ENCODE data around the gene SNX18. TPM values are rescaled to one million over a fixed set of nuclear protein-coding genes. Genes with fewer than 3 reads are reported as not detected.

Gene SNX18
- total RNA-seq, 1 donor from 2014 or later: 17.2 TPM

DNA sequence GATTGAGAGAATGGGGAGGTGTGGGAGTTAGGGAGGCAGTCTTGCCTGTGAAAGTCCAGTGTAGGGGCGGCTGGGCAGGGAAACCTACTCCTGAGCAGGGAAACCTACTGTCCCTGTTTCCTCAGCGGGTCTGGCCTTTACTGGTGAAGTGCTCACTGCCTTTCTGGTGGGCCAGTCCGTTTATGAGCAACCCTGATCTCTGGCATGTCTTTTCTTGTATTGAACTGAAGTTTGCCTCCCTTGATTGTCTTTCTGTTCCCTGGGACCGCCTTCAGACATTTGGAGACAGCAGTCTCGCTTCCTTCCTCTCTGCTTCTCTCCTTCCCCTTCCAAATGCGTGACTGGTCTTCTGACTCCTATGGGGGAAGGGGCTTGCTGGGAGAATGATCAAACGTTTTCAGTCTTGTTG lies 2.9 kb downstream of the SNX18 start:
- H3K27ac Mint-ChIP-seq: peak overlapping the region; percentile 80
- TF ChIP-seq, protein P1, sequence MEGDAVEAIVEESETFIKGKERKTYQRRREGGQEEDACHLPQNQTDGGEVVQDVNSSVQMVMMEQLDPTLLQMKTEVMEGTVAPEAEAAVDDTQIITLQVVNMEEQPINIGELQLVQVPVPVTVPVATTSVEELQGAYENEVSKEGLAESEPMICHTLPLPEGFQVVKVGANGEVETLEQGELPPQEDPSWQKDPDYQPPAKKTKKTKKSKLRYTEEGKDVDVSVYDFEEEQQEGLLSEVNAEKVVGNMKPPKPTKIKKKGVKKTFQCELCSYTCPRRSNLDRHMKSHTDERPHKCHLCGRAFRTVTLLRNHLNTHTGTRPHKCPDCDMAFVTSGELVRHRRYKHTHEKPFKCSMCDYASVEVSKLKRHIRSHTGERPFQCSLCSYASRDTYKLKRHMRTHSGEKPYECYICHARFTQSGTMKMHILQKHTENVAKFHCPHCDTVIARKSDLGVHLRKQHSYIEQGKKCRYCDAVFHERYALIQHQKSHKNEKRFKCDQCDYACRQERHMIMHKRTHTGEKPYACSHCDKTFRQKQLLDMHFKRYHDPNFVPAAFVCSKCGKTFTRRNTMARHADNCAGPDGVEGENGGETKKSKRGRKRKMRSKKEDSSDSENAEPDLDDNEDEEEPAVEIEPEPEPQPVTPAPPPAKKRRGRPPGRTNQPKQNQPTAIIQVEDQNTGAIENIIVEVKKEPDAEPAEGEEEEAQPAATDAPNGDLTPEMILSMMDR (IDR thresholded peaks at IDR 0.05; ENCODE audit: unreplicated experiment): no peak
- H3K36me3 Mint-ChIP-seq: no peaks in the 10 kb centered on the region
- H3K4me3 Mint-ChIP-seq: peak overlapping the region; percentile 65
- no peak for DNase-seq (ENCODE audit: low spot score in 2 of 2, unreplicated experiment in 2 of 2)
- no peaks in the 10 kb centered on the region for H3K9me3 Mint-ChIP-seq
- peaks cover 67% of the 10 kb centered on the region for H3K4me1 Mint-ChIP-seq
- H3K27me3 Mint-ChIP-seq (ENCODE audit: low read depth): no peaks in the 10 kb centered on the region

DNA sequence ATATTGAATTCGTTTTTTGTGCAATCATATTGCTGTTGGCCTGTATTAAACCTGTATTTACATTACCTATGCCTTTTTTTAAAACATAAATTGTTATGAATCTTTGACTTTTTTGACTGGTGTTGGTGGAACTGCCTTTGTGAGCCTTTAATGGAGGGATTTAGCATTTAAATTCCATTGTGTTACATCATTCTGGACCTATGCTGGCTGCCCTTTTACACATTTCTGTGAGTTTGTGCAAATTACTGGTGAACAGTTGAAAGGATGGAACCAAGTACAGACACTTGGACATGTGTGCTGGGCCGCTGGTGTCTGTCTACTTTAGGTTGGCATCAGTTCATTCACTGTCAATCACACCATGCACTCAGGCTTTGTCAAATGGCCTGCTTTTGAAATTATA lies 3.4 kb downstream of the SNX18 start:
- H3K9me3 Mint-ChIP-seq: no peaks in the 10 kb centered on the region
- no peak for DNase-seq (ENCODE audit: low spot score in 2 of 2, unreplicated experiment in 2 of 2)
- H3K27me3 Mint-ChIP-seq (ENCODE audit: low read depth): no peaks in the 10 kb centered on the region
- peak overlapping the region; percentile 65 for H3K4me3 Mint-ChIP-seq
- TF ChIP-seq, protein P1 (IDR thresholded peaks at IDR 0.05; ENCODE audit: unreplicated experiment): no peak
- H3K36me3 Mint-ChIP-seq: no peaks in the 10 kb centered on the region
- peak overlapping the region; percentile 80 for H3K27ac Mint-ChIP-seq
- peaks cover 68% of the 10 kb centered on the region for H3K4me1 Mint-ChIP-seq

DNA sequence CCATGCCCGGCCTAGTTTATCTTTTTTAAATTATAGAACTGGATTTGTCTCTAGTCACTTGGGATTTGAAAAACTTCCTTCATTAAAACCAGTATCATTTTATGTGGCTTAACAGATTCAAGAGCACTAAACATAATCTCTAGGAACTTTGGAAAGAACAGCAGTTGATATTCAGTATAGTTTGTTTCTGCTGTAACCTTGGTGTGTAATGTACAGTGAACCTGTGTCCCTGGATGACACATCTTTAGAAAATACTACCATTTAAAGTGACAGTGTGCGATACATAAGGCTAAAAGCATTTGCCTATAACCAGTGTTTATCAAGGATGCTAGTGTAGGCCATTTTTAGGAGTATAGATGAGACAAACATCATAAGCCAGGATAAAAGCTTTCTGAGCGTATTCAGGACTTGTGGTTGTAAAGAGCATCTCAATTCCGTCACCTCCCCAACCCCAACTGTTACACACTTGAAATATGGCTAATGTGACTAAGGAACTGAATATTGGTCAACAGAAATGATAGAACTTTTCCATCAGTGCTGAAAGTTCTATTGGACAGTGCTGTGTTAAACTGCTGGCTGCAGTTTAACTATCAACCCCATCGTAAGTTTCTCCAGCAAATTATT lies 4.4 kb downstream of the SNX18 start:
- DNase-seq (ENCODE audit: low spot score in 2 of 2, unreplicated experiment in 2 of 2): no peak
- Mint-ChIP-seq H3K4me1 (peaks cover 63% of the 10 kb centered on the region), H3K36me3 (no peaks in the 10 kb centered on the region), H3K27me3 (ENCODE audit: low read depth) (no peaks in the 10 kb centered on the region), H3K27ac (no peak overlapping the region), H3K9me3 (no peaks in the 10 kb centered on the region), H3K4me3 (no peak overlapping the region)
- TF ChIP-seq, protein P1 (IDR thresholded peaks at IDR 0.05; ENCODE audit: unreplicated experiment): no peak

DNA sequence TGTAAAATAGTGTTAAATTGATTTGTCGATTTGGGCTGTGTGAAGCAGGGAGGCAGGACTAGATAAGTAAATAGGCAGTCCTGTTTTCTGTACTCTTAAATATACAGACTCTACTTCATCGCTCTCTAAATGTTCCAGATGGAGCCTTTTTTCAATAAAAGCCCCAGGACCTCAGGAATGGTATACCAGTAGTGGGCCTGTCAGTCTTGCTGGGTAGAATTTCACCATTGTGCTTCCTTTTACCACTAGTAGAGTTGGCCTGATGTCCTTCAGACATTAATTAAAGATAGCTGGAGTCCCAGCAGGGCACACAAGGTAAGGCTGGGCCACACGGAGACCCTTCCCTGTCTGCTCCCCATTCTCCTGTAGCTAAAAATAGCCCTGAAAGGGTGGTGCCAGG lies 6.0 kb downstream of the SNX18 start:
- no peak overlapping the region for H3K4me3 Mint-ChIP-seq

DNA sequence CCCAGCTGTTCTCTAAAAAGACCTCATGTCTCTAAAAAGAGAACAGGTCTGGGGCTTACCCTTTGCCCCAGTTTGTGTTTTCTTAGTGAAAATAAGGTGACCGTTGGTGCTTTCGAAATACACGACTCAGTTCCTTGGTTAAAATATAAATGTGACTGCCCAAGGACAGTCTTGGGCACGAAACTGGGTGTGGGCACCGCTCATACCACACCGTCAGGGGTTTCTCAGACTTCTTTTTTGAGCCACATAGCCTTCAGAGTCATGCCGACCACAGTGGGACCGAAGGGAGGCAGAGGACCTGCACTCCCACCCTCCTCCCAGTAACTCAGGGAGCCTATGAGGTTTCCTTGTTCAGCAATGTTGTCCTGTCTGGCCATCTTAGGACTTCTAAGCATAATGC lies 6.5 kb downstream of the SNX18 start:
- no peak for DNase-seq (ENCODE audit: low spot score in 2 of 2, unreplicated experiment in 2 of 2)
- no peak overlapping the region for H3K4me3 Mint-ChIP-seq
- peaks cover 52% of the 10 kb centered on the region for H3K4me1 Mint-ChIP-seq
- H3K36me3 Mint-ChIP-seq: no peaks in the 10 kb centered on the region
- H3K9me3 Mint-ChIP-seq: no peaks in the 10 kb centered on the region
- TF ChIP-seq, protein P1 (IDR thresholded peaks at IDR 0.05; ENCODE audit: unreplicated experiment): no peak
- H3K27ac Mint-ChIP-seq: no peak overlapping the region
- H3K27me3 Mint-ChIP-seq (ENCODE audit: low read depth): no peaks in the 10 kb centered on the region

More for the DNA sequence above, 6.0 kb downstream of the SNX18 start:
- H3K27ac Mint-ChIP-seq: no peak overlapping the region
- H3K9me3 Mint-ChIP-seq: no peaks in the 10 kb centered on the region
- TF ChIP-seq, protein P1 (IDR thresholded peaks at IDR 0.05; ENCODE audit: unreplicated experiment): no peak
- no peaks in the 10 kb centered on the region for H3K36me3 Mint-ChIP-seq
- H3K4me1 Mint-ChIP-seq: peaks cover 58% of the 10 kb centered on the region
- no peaks in the 10 kb centered on the region for H3K27me3 Mint-ChIP-seq (ENCODE audit: low read depth)
- DNase-seq (ENCODE audit: low spot score in 2 of 2, unreplicated experiment in 2 of 2): no peak

Data from mesothelial cell of epicardium (in vitro differentiated cells).